NT2/D1 (cell line): ENCODE data around the gene HSPBP1.

Experiments
- SUZ12 ChIP-seq: IDR thresholded peaks from 2 replicates; pipeline ENCODE4 v1.6.1; 2011; ENCODE audit not compliant: insufficient read length, insufficient read depth; ENCODE audit errors: extremely low read depth
- ZNF274 ChIP-seq: IDR thresholded peaks from 2 replicates; pipeline ENCODE4 v1.6.1; 2011; ENCODE audit warnings: mild to moderate bottlenecking, low read depth, low read length

DNA sequence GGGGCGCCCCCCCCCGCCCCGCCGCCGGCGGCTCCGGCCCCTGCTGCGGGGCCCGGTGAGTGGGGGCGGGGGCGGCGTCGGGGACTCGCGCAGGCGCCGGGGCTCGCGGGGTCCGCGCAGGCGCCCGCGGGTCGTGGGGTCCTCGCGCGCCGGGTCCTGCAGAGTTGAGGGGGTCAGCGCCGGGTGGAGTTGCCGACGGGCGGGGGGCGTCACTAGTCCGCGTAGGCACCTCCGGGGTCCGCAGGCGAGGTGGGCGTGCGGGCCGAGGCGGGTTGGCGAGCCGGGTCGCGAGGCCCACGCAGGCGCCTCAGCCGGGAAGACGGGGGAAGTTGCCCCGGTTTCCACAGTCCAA, 21.5 kb downstream of the HSPBP1 start:
- TF ChIP-seq SUZ12, result no peak
- no peak for TF ChIP-seq ZNF274
